Fibroblast of skin of left quadriceps (primary cell): ENCODE results near the gene RAPGEF1.

Source experiments
- DNase-seq, 2 experiments: peaks; one replicate each; pipeline ENCODE4 v3.0.0-alpha.2; 2013; ENCODE audit warnings: low read depth in 2 of 2

RAPGEF1 gene

DNA sequence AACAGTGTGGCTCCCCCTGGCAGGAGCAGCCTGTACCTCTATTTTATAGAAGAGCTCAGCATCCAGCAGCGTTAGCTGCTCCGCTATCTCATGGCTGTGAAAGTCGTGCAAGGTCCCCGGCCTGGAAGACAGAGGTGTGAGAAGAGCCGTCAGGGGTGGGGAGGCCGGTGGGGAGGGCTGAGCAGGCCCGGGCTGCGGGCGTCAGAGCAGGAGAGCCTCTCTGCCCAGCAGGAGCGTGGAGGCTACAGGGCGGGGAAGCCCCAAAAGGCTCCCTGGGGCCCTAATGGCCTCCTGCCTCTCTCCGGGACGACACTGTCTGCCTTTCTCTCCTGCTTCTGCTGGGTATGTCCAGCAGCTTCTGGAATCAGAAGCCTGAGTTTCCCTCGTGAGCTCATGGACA lies 152.0 kb downstream of the RAPGEF1 start:
- no peak for DNase-seq

DNA sequence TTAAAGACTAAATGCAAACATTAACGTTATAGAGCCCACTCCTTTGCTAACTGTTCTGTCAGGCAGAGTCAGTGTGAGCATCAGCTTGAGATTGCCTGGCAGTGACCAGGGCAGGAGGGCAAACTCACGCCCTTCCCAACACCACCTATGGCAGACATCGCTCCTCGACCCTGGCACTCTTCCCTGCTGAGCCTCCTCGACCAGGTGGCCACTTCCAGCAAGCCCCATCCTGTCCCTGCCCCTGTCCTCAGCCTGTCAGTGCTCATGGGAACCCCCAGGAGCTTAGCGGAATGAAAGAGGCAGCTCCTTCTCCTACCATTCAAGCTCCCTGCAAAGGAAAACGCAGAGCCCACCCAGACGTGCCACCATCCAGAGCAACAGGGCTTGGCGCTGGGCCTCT lies 152.5 kb downstream of the RAPGEF1 start:
- DNase-seq, result no peak

DNA sequence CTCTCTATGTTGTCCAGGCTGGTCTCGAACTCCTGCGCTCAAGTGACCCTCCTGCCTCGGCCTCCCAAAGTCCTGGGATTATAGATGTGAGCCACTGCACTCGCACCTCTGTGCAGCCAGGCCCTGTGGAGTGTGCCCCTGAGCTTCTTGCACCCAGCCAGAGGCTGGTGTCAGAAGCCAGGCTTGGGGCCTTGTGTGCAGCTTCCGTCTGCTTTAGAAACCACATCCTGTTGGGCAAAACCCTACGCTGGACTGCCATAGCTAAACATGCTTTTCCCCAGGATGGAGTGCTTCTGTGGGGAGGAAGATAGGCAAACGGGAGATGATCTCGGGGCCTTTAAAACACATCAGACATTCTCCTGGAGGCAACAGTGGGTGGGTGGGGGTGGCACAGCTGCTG lies 154.5 kb downstream of the RAPGEF1 start:
- DNase-seq, result no peak

DNA sequence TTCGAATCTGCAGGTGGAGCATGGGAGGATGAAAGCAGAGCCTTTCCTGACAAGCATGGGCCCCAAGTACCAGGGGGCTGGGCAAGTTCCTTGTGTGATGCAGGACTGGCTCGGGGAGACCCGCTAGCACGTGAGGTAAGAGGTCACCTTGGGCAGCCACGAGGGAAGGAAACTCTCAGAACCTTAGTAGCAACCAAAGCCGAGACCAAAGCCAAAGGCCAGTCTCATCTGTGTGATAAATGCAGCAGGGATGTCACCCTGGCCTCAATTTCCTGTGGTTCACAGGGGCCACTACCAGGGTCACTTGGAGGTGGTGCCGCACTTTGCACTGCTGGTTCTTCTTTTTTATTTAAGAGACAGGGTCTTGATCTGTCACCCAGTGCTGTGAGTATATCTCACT lies 155.0 kb downstream of the RAPGEF1 start:
- no peak for DNase-seq

DNA sequence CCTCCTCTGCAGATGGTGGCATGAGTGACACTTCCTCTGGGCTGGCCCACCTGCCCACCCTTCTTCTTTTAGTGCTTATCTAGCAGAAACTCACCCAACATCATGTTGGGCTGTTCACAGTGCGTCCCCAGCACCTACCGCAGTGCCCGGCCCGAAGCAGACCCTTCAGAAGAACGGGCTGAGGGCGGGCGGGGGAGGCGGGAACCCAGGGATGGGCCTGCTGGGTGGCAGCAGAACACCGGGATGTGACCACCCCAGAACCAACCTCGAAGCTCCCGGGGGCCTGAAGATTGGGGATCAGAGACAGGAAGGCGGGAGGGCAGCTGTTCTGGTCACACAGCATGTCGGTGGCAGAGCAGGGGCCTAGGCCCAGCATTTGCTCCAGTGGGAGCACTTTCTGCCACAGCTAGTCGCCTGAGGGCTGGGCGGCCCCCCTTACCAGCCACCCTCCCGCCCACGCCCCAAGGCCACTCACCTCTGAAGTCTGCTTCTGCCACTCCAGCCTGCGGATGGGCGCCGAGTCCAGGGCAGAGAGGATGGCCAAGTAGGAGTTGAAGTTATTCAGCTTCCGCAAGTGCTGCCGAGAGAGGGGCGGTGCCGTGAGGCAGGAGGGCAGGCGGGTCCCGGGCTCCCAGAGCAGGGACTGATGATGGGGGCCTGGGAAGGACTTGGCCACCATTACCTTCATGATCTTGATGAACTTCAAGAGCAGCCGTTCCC lies 155.9 kb downstream of the RAPGEF1 start:
- no peak for DNase-seq

DNA sequence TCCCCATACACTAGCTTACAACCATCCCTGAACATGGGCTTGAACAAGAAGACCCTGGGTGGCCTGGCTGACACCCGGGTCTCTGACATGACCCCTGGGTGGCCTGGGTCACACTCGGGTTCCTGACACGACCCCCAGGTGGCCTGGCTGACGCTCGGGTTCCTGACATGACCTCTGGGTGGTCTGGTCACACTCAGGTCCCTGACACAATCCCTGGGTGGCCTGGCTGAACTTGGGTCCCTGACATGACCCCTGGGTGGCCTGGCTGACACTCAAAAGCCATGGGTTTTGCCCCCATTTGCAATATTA lies 156.6 kb downstream of the RAPGEF1 start:
- no peak for DNase-seq

DNA sequence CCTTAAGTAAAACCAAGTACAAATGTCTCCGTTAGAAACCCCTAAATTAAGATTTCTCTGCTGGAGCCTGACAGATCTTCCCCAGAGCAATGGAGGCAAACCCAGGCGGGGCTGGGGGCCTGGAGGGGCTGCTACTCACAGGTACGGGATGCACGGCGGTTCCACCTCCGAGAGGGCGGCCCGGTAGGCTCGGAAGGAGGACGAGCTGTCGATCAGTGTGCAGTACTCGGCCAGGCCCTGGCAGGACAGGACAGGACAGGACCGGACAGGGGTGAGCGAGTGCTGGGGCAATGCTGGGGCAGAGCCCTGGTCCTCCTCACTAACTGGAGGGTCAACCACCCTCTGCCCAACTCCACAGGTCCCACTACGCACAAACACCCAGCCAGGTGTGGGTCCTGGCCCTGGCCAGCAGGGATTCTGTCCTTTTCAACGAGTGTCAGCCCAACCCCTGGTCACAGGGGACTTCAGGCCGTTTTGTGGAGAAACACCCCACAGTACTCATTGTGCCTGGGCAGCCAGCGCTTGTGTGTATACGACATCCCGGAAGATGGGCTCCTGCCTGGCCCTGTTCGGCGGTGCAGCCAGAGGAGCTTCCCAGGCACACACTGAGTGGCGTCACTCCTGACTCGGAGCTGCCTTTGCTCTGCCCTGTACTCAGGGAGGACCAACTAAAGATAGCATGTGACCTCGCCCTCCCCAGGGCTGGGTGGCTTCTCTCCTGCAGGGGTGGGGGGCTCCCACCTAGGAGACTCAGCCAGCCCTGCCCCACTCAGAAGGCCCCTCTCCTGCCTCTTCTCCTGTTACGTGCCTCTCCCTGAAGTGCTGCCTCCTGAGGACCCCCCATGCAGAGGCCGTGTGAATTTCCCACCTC lies 157.2 kb downstream of the RAPGEF1 start:
- DNase-seq, result no peak

DNA sequence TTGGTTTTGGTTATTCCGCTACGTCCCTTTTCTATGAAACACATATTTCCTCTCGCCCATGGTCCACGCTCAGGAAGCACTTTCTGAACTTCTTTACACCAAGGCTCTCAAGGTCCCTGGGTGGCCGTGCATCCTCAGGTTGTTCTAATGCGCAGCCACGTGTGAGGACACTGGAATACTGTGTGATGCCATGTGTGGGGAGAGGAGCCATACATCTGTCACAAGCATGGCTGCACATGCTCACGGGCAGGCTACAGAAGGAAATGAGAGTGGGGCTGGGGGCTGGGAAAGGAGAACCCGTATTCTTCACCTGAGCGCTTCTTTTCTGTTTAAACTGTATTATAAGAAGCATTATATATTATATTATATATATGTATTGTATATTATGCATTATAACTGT lies 157.8 kb downstream of the RAPGEF1 start:
- DNase-seq, result no peak

DNA sequence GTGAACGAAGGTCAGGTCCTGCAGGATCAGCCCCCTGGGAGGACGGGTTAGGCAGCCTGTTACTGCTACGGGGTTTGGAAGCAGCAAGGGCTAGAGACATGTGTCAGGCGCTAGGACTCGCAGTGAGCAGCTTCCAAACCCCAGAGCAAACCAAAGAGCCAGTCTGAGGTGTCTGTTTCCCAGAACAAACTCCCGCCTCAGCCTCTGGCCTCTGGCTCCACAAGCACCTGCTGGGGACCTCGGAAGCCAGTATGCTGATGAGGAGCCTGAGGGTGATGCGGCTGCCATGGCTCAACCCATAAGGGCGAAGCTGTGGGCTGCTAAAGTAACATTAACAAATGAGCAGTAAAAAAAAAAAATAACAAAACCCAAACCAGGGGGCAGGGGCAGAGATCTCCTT lies 159.5 kb downstream of the RAPGEF1 start:
- no peak for DNase-seq

DNA sequence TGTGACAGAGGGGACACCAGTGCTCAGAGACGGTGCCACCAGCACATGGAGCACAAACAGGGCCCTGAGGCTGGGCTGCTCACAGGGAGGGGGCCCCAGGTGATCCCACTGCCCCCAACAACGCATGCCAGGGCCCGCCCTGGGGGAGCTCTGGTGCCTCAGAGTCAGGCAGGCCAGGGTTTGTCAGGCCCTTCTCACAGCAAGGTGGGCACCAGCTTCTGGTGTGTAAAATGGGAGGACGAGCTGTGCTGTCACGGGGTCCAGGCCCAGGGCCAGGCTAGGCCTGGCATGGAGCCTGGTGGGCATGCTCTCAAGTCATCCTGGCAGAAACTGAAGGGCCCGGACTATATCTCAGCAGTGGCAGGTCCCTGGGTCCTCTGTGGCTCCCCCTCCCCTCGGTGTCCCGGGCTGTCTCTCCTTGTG lies 160.1 kb downstream of the RAPGEF1 start:
- DNase-seq, result no peak

DNA sequence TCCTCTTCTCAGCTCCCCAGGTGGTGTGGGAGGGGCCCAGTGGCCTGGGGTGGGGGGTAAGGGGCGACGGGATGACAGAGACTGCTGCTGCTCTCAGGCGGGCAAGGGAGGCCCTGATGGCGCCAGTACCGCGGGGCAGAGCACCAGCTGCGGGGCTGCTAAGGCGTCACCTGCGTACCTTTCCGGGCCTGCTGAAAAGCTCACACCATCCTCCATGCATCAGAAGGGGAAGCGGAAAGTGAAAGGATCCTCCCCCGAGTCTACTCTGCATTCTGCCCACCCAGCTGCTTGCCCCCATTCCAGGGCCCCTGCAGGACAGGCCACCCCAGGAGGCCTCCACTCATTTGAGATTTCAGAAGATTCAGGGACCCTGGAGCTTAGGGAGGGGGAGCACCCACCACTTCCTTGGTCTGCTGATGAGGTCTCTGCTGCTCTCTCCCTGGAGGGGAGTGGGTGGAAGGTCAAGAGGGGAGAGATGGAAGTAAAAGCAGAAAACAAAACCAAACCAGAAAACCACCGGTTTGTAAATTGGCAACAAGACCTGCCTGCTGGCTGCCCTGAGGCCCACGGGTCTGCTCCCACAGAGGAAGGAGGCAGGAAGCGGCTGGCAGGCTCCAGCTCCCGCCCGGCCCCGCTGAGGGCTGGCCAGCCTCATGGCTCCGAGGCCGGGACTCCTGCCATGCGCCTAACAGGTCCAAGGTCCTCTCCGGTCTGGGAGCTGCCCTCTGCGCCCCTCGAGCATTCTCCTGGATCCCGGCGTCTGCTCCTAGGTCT lies 161.0 kb downstream of the RAPGEF1 start:
- no peak for DNase-seq

DNA sequence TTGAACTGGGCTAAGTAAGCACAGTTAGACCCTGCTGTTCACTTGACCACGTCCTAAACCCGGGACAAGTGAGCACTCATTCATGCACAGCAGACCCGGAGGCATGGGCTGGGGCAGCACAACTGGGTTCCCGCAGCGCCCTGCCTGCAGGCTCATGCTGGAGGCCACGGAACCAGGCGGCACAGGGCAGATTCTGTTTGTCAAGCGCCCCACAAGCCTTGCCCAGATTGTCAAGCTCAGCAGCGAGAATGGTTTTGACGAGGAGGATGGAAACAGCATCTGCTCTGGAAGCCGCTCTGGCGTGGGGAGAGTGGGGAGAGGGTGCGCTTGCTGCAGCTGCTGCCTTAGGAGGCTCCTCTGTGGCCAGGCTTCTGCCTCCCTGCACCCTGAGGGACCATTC lies 161.9 kb downstream of the RAPGEF1 start:
- no peak for DNase-seq

DNA sequence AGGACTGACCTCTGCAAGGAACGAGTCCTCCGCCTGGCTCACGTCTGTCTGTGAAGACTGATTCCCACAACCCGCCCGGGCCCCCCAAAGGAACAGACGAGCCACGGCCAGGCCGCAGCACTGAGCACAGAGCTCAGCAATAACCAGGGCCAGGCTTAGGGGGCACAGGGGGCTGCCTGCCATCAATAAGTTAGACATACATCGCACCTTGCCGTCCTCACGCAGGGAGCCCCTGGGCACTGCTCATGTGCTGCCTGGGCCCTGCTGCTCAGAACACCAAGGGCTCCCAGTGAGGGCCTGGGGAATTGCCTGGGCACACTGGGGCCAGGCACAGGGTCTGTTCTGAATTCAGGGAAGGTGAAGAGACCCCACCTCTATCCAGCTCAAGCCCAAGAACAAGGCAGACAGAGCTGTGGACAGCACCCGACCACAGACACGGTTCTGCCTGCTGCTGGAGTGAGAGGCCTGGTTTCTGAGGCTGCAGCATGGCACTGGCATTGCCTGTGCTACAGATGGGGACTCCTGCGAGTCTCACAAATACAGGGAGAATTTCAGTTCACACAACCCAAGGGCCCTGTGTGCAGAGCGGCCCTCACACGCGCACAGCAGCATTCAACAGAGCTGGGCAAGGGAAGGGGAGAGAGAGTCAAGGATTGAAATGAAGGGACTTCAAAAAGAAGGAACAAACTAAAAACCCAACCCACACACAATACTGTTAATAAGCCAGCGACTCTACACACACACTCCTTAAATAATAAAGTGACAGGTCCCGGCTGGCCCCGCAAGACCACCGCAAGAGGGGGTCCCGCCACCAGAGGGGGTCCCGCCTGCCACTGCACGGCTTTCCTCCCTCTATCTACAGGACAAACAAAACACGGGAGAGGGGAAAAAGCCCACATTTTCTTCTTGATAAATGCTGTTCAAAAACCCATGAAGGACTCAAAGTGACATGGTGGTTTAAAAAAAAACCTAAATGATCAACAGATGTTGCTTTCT lies 162.6 kb downstream of the RAPGEF1 start:
- DNase-seq, result no peak

DNA sequence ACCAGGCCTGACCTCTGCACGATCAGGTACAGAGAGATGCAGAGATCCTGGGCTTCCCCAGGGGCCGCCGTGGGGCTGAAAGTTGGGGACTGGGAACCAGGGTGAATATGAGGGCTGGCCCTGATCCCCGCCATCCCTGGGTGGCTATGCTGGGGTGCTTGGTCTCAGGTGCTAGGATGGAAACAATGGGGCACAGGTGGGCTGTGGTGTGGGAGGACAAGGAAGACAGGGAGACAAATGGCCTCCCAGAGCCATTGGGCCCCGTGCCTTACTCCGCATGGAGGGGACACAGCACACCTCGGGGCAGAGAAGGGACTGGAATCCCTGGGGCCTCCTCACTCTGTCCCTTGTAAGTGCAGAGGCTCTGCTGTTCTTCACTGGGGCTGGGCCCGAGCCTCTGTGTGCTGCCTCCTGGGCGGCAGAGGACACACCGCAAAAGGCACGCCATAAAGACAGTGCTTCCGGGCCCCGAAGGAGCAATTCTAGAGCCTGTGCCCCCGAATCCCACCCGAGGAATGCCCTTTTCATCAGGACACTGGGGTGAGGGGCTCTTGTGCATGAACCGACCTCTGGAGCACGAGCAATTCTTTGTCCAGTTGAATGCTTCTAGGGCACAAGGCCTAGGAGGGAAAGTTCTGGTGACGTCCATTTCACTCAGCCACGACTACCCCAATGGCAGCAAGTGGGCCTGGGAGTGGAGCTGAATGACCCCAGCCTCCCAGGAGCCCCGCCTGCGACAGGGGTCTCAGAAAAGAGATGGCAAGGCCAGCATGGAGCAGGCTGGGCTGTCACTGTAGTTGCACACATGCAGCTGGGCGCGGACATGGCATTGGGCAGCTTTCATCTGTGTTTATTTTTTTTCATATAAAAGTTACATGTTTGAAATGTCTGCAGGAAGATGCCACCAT lies 163.7 kb downstream of the RAPGEF1 start:
- no peak for DNase-seq

DNA sequence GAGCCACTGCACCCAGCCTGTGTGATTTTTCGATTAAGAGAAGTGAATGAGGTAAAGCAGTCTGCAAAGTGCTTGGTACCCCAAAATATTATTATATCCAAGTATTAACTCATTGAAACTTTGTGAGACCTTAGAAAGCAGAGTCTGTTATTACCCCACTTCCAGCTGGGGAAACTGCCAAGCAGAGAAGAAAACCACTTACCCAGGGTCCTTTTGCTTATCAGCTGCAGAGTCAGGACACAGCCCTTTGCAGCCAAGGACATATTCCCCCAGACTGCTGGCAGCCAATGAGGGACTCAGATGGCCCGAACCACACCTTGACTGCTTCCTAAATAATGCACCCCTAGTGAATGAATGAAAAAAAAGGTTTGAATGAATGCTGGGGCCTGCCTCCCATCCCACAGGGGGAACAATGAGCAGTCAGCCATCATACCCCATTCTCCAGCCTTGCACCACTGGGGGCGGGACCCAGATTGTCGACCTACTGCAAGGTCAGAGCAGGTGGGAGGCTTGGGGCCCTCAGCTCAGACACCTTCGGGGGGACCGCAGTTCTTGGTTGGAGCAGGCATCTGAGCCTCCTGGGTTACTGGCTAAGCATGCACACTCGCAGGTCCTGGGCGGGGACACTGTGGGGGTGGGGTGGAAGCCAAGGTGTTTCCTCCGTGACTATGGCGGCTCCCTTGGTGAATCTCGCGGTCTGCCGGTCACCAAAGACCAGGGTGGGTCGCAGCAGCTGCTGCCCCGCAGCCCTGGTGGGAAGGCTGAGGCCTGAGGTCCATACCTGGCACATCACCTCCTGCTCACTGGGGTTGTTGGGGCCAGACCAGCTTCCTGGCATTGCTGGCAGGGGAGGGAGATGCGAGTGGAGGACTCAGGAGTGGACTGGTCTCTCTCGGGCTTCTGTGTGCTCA lies 164.9 kb downstream of the RAPGEF1 start:
- no peak for DNase-seq

DNA sequence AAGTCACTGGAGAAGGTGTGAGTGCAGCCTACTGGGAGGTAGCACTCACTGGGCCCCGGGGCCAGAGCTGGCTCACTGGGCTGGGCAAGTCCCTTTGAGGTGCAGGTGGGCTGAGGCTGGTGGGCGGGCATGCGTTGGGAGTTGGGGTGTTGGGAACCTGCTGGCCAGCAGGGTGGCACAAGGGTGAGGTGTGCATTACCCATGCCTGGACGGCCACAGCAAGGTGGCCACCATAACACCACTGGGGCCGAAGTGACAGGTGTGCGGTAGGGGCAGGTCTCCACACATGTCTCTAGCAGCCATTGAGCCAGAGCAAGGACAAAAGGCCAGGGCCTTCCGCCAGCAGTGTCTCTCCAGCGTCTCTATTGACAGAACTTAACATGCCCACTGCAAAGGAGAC lies 172.0 kb downstream of the RAPGEF1 start:
- DNase-seq, result no peak

DNA sequence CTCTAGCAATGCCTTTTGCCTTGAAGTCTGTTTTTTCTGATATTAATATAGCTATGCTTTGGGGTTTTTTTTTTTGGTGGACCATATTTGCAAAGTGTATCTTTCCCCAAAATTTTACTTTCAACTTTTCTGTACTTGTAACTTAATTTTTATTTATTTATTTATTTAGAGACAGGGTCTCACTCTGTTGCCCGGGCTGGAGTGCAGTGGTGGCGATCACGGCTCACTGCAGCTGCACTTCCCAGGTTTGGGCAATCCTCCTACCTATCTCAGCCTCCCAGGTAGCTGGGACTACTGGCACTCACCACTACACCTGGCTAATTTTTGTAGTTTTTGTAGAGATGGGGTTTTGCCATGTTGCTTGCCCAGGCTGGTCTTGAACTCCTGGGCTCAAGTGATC lies 173.7 kb downstream of the RAPGEF1 start:
- DNase-seq, result no peak

DNA sequence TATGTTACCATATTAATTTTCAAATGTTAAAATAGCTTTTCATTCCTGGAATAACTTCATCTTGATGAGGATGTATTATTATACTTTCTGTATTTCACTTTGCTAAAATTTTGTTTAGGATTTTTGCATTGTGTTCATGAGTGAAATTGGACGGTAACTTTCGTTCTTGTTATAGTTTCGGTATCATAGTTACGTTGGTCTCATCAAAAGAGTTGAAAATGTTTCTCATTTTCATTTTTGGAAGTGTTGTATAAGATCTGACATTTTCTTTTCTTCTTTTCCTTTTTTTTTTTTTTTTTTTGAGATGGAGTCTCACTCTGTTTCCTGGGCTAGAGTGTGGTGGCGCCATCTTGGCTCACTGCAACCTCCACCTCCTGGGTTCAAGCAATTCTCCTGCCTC lies 174.5 kb downstream of the RAPGEF1 start:
- no peak for DNase-seq
